CD4-positive, alpha-beta T cell treated with Interleukin-2 at 100 ng/mL for 4 hours (primary cell): ENCODE data around the gene ADCY2.

ENCODE experiments used
- DNase-seq: peaks from one replicate; pipeline ENCODE4 v3.0.0-alpha.2; 2020; ENCODE audit warnings: low spot score

Gene ADCY2

GRCh38 chr5:7872517-7873130 is 476.7 kb downstream of the ADCY2 start:
- DNase-seq, result no peak

- DNase-seq, result peak; percentile 52
Measured at GRCh38 chr5:7873216-7873615, 477.3 kb downstream of the ADCY2 start.

GRCh38 chr5:7874639-7875038 is 478.7 kb downstream of the ADCY2 start:
- no peak for DNase-seq

GRCh38 chr5:7875151-7875550 is 479.2 kb downstream of the ADCY2 start:
- DNase-seq, result no peak

GRCh38 chr5:7876867-7877266 is 480.9 kb downstream of the ADCY2 start:
- no peak for DNase-seq

- DNase-seq, result no peak
Measured at GRCh38 chr5:7877851-7878250, 481.9 kb downstream of the ADCY2 start.

- DNase-seq, result no peak
Measured at GRCh38 chr5:7878381-7878873, 482.5 kb downstream of the ADCY2 start.
